Measurements from ENCODE around the gene NAALADL2. TPM values are rescaled to one million over a fixed set of nuclear protein-coding genes. Genes with fewer than 3 reads are reported as not detected.
A peak's percentile ranks its signal among the peaks of the same experiment; 100 is the strongest.

Gene NAALADL2
- total RNA-seq, 1 donor from 2014 or later: 1.1 TPM

DNA sequence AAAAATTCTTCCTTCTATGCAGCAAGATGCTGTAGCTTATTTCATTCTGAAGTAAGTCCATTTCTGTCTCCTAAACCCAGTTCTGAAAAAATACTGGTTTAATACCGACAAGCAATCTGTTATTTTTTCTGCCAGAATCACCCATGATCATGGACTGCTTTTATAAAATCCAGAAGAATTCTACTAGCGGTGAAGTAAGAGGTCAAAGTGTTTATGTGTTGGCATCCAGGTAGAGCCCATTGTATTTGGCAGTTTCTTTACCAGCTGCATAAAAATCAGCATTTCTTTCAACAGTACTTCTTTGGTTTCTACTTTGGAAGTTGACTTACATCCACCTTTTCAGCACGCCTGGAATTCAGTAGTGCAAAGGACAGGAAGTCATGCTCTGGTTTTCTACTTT lies 484.8 kb downstream of the NAALADL2 start:
- no peaks in the 10 kb centered on the region for H3K27me3 ChIP-seq (ENCODE audit: control insufficient read depth, insufficient read depth, low read length)
- no peak overlapping the region for H3K4me3 ChIP-seq (ENCODE audit: low read depth, low read length)
- no peak for FAIRE-seq
- no peak for DNase-seq (ENCODE audit: low read depth)
- TF ChIP-seq, protein P1, sequence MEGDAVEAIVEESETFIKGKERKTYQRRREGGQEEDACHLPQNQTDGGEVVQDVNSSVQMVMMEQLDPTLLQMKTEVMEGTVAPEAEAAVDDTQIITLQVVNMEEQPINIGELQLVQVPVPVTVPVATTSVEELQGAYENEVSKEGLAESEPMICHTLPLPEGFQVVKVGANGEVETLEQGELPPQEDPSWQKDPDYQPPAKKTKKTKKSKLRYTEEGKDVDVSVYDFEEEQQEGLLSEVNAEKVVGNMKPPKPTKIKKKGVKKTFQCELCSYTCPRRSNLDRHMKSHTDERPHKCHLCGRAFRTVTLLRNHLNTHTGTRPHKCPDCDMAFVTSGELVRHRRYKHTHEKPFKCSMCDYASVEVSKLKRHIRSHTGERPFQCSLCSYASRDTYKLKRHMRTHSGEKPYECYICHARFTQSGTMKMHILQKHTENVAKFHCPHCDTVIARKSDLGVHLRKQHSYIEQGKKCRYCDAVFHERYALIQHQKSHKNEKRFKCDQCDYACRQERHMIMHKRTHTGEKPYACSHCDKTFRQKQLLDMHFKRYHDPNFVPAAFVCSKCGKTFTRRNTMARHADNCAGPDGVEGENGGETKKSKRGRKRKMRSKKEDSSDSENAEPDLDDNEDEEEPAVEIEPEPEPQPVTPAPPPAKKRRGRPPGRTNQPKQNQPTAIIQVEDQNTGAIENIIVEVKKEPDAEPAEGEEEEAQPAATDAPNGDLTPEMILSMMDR (IDR thresholded peaks at IDR 0.05; ENCODE audit: insufficient read depth, low read length, severe bottlenecking): no peak
- H3K36me3 ChIP-seq (ENCODE audit: control insufficient read depth, insufficient read depth, low read length): no peaks in the 10 kb centered on the region

DNA sequence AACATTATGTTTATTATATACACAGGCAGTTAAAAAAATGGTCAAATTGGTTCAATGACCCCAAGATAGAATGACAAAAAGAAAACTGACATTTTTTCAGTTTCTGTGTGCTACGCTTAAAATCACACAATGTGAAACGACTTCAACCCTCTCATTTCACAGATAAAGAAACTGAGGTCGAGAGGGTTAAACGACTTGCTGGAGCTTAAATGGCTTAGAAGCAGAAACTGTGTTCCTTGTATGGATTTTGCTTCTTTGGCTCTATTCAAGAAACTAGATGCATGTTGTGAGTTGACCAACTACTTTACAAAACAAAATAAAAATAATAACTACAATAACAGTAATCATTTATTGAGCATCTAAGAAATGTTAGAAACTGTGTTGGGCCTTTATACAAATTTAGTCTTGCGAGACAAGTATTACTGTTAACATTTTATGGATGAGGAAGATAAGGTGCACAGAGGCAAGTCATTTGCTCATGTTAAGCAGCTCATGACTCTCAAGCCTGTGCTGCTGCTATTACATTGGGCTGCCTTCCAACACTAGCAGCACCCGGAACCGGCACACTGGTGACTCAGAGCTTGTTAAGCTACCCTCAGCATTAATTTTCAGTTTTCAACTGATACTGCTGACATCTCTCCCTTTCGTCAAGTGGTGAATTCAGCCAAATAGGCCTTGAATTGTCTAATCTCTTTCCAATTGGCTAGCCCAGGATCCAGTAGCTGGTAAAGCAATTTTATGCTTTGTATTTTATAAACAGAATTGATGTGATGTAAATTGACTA lies 487.6 kb downstream of the NAALADL2 start:
- FAIRE-seq (no peak), DNase-seq (ENCODE audit: low read depth) (peak; percentile 93)
- H3K4me3 ChIP-seq (ENCODE audit: low read depth, low read length): no peak overlapping the region
- TF ChIP-seq, protein P1 (IDR thresholded peaks at IDR 0.05; ENCODE audit: insufficient read depth, low read length, severe bottlenecking): no peak
- no peaks in the 10 kb centered on the region for H3K27me3 ChIP-seq (ENCODE audit: control insufficient read depth, insufficient read depth, low read length)
- H3K36me3 ChIP-seq (ENCODE audit: control insufficient read depth, insufficient read depth, low read length): no peaks in the 10 kb centered on the region

DNA sequence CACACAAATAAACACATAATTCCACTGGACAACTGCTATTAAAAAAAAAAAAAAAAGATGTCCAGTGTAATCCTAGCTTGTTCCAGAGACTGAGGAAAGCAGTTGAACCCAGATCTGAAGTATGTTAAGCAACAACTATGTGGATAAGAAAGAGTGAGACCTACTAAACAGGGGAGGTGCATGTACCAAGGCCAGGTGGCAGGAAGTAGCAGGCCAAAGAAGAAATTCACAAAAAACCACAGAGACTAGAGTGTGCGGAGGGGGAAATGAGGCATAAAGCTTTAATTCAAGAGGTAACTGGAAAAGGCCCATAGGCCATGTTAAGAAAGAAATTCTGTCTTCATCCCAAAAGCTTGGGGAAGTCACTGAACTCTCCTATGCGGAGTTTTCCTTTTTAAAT lies 490.0 kb downstream of the NAALADL2 start:
- DNase-seq (ENCODE audit: low read depth) (no peak), FAIRE-seq (no peak)

DNA sequence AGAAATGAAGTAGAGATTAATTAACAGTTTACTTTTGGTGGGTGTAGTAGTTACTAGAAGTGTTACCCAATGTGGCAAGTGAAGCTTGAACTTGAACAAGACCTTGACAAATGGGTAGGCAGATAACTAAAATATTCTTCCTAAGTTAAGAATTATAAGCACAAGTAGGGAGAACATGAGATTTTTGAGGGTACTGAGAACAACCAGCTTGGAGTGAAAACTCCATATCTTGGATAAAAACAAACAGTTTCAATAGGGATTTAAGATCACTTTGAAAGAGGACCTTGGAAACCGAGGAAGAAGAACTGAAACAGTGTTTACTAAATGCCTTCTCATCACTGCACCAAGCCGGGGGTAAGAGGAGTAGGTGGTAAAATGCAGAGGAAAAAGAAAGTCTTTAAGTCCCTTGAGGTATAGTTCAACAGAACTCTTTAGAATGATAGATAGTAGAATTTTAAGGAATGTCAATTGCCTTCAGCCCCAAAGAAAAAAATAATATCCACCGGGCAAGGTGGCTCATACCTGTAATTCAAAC lies 496.7 kb downstream of the NAALADL2 start:
- DNase-seq (ENCODE audit: low read depth) (no peak), FAIRE-seq (no peak)
- TF ChIP-seq, protein P1 (IDR thresholded peaks at IDR 0.05; ENCODE audit: insufficient read depth, low read length, severe bottlenecking): no peak
- Histone ChIP-seq H3K4me3 (ENCODE audit: low read depth, low read length) (no peak overlapping the region), H3K36me3 (ENCODE audit: control insufficient read depth, insufficient read depth, low read length) (no peaks in the 10 kb centered on the region), H3K27me3 (ENCODE audit: control insufficient read depth, insufficient read depth, low read length) (no peaks in the 10 kb centered on the region)

More for the DNA sequence above, 490.0 kb downstream of the NAALADL2 start:
- TF ChIP-seq, protein P1 (IDR thresholded peaks at IDR 0.05; ENCODE audit: insufficient read depth, low read length, severe bottlenecking): no peak
- Histone ChIP-seq H3K36me3 (ENCODE audit: control insufficient read depth, insufficient read depth, low read length) (no peaks in the 10 kb centered on the region), H3K27me3 (ENCODE audit: control insufficient read depth, insufficient read depth, low read length) (no peaks in the 10 kb centered on the region), H3K4me3 (ENCODE audit: low read depth, low read length) (no peak overlapping the region)

DNA sequence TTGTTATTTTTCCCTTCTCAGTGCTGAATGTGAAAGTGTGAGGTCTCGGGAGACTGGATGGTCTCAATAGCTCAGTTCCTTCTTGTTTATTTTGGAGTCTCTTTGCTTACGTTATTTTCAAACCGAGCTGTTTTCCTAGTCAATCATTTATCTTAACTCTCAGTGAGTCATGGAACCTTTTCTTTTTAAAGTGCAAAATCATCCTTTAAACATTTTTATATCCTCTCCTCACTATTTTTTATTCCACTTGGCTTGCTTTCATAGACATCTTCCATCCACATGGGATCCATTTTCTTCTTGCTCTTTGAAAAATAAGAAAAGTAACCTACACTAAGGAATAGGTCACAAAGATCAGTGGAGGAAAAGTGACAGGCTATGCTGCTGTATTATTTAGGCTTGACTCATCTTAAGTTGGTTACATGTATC lies 497.8 kb downstream of the NAALADL2 start:
- FAIRE-seq (no peak), DNase-seq (ENCODE audit: low read depth) (no peak)
- TF ChIP-seq, protein P1 (IDR thresholded peaks at IDR 0.05; ENCODE audit: insufficient read depth, low read length, severe bottlenecking): no peak

More for the DNA sequence above, 497.8 kb downstream of the NAALADL2 start:
- Histone ChIP-seq H3K27me3 (ENCODE audit: control insufficient read depth, insufficient read depth, low read length) (no peaks in the 10 kb centered on the region), H3K36me3 (ENCODE audit: control insufficient read depth, insufficient read depth, low read length) (no peaks in the 10 kb centered on the region), H3K4me3 (ENCODE audit: low read depth, low read length) (no peak overlapping the region)

Measured in bronchial epithelial cell (primary cell).